Trophoblast cell (in vitro differentiated cells and primary cell): ENCODE measurements around the gene CSF2.

Experiments
- DNase-seq, 2 donors: peaks; one replicate each; pipeline ENCODE4 v3.0.0-alpha.2; 2016
- H2AFZ ChIP-seq: 2 replicates; pipeline ENCODE4 v1.6.1; 2013; ENCODE audit warnings: low read length, moderate library complexity, mild to moderate bottlenecking; ENCODE audit not compliant: insufficient read depth, poor library complexity
- H2AK5ac ChIP-seq: 2 replicates; pipeline ENCODE4 v1.6.1; 2013; ENCODE audit warnings: mild to moderate bottlenecking, low read length
- H2BK120ac ChIP-seq: 2 replicates; pipeline ENCODE4 v1.6.1; 2013; ENCODE audit warnings: low read length, mild to moderate bottlenecking, moderate library complexity; ENCODE audit not compliant: insufficient read depth, poor library complexity
- H2BK12ac ChIP-seq: 2 replicates; pipeline ENCODE4 v1.6.1; 2013; ENCODE audit warnings: mild to moderate bottlenecking, low read length, moderate library complexity
- H2BK5ac ChIP-seq: 2 replicates; pipeline ENCODE4 v1.6.1; 2013; ENCODE audit warnings: low read length, low read depth, moderate library complexity, mild to moderate bottlenecking; ENCODE audit not compliant: poor library complexity
- H3K14ac ChIP-seq: 2 replicates; pipeline ENCODE4 v1.6.1; 2013; ENCODE audit warnings: mild to moderate bottlenecking, low read length
- H3K18ac ChIP-seq: 2 replicates; pipeline ENCODE4 v1.6.1; 2013; ENCODE audit warnings: mild to moderate bottlenecking, low read length
- H3K23ac ChIP-seq: 2 replicates; pipeline ENCODE4 v1.6.1; 2013; ENCODE audit warnings: low read length
- H3K27ac ChIP-seq: 2 replicates; pipeline ENCODE4 v1.5.1; 2013; ENCODE audit warnings: low read depth, mild to moderate bottlenecking, inconsistent platforms, low read length, moderate library complexity
- H3K27me3 ChIP-seq: 2 replicates; pipeline ENCODE4 v1.6.1; 2013; ENCODE audit warnings: inconsistent platforms, mild to moderate bottlenecking, low read length, moderate library complexity; ENCODE audit not compliant: insufficient read depth
- H3K36me3 ChIP-seq, 2 experiments: 1 replicate in 1 of 2; 2 replicates in 1 of 2; pipeline ENCODE4 v1.6.1; 2013; ENCODE audit warnings: low read length in 2 of 2, mild to moderate bottlenecking in 2 of 2, moderate library complexity in 1 of 2; ENCODE audit not compliant: insufficient read depth in 2 of 2, control insufficient read depth in 1 of 2
- H3K4ac ChIP-seq: 2 replicates; pipeline ENCODE4 v1.6.1; 2013; ENCODE audit warnings: low read depth, mild to moderate bottlenecking, low read length, moderate library complexity
- H3K4me1 ChIP-seq, 2 experiments: 1 replicate in 1 of 2; 2 replicates in 1 of 2; pipeline ENCODE4 v1.6.1; 2013; ENCODE audit warnings: low read length in 2 of 2, mild to moderate bottlenecking in 2 of 2, moderate library complexity in 1 of 2; ENCODE audit not compliant: insufficient read depth in 2 of 2, control insufficient read depth in 1 of 2
- H3K4me2 ChIP-seq: 2 replicates; pipeline ENCODE4 v1.6.1; 2013; ENCODE audit warnings: inconsistent platforms, mild to moderate bottlenecking, low read length, moderate library complexity
- H3K4me3 ChIP-seq: 2 replicates; pipeline ENCODE4 v1.5.1; 2013; ENCODE audit warnings: mild to moderate bottlenecking, low read depth, low read length, inconsistent platforms
- H3K79me1 ChIP-seq: one replicate; pipeline ENCODE4 v1.6.1; 2013; ENCODE audit warnings: low read length
- H3K79me2 ChIP-seq: 2 replicates; pipeline ENCODE4 v1.6.1; 2013; ENCODE audit warnings: low read length, mild to moderate bottlenecking; ENCODE audit not compliant: control insufficient read depth, insufficient read depth, poor library complexity
- H3K9ac ChIP-seq: 2 replicates; pipeline ENCODE4 v1.6.1; 2013; ENCODE audit warnings: mild to moderate bottlenecking, low read length
- H3K9me3 ChIP-seq: 2 replicates; pipeline ENCODE4 v1.6.1; 2013; ENCODE audit warnings: low read depth, mild to moderate bottlenecking, control low read depth, inconsistent platforms, low read length; ENCODE audit not compliant: insufficient read depth
- H4K12ac ChIP-seq: 2 replicates; pipeline ENCODE4 v1.6.1; 2013; ENCODE audit warnings: low read depth, mild to moderate bottlenecking, low read length, moderate library complexity
- H4K8ac ChIP-seq: 2 replicates; pipeline ENCODE4 v1.6.1; 2013; ENCODE audit warnings: low read depth, mild to moderate bottlenecking, low read length, moderate library complexity
- H4K91ac ChIP-seq: one replicate; pipeline ENCODE4 v1.6.1; 2013; ENCODE audit warnings: low read depth, mild to moderate bottlenecking, low read length, moderate library complexity
- WGBS: extraction: QIAGEN DNeasy Blood & Tissue Kit; methylation state at CpG from one replicate; pipeline ENCODE4 v1.1.7; 2013; ENCODE audit warnings: missing lambda C conversion rate; ENCODE audit not compliant: insufficient read length, insufficient coverage; ENCODE audit errors: extremely low coverage; 5-methylcytosine and 5-hydroxymethylcytosine counted together

The CSF2 gene

GRCh38 chr5:132050661-132051552 is 22.7 kb upstream of the CSF2 start:
- Histone ChIP-seq H2BK5ac (no peak overlapping the region), H3K4me1 (no peaks in the 10 kb centered on the region), H3K18ac (no peak overlapping the region), H3K4me3 (no peak overlapping the region), H3K27ac (no peak overlapping the region), H2AK5ac (no peak overlapping the region), H3K9me3 (no peaks in the 10 kb centered on the region), H2AFZ (no peak overlapping the region), H3K27me3 (no peaks in the 10 kb centered on the region), H4K12ac (no peak overlapping the region), H2BK12ac (no peak overlapping the region), H4K8ac (no peak overlapping the region), H3K23ac (no peak overlapping the region), H3K4me2 (no peak overlapping the region), H3K9ac (no peak overlapping the region), H4K91ac (no peak overlapping the region), H3K36me3 (no peaks in the 10 kb centered on the region), H3K4ac (no peak overlapping the region), H2BK120ac (no peak overlapping the region), H3K79me2 (no peaks in the 10 kb centered on the region), H3K14ac (no peak overlapping the region), H3K79me1 (no peaks in the 10 kb centered on the region)
- no peak for DNase-seq
- WGBS: no CpG with 5 or more reads among the region's 9 CpGs

DNA sequence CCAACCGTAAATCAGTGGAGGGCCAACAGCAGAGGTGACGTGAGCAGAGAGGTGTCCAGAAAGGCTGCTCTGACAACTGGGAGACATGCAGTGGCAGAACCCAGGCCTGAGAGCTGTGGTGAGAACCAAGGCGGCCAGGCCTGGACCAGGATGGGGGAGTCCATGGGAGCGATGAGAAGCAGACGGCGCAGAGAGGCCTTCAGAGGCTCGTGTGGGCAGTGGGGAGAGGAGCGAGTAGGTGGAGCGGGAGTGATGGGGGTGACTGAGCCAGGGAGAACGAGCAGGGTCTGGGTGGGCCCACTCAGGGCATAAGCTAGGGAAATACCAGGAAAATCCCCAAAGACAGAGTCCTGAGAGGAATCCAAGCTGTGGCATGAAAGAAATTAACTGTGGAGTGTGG is 21.1 kb upstream of the CSF2 start:
- Histone ChIP-seq H2BK120ac (no peak overlapping the region), H3K18ac (no peak overlapping the region), H3K14ac (no peak overlapping the region), H2BK12ac (no peak overlapping the region), H3K79me2 (no peaks in the 10 kb centered on the region), H3K9ac (no peak overlapping the region), H2BK5ac (no peak overlapping the region), H3K23ac (no peak overlapping the region), H2AK5ac (no peak overlapping the region), H3K79me1 (no peaks in the 10 kb centered on the region), H3K27me3 (no peaks in the 10 kb centered on the region), H4K8ac (no peak overlapping the region), H3K4me1 (no peaks in the 10 kb centered on the region), H3K27ac (no peak overlapping the region), H4K91ac (no peak overlapping the region), H3K36me3 (no peaks in the 10 kb centered on the region), H3K4me3 (no peak overlapping the region), H4K12ac (no peak overlapping the region), H3K4me2 (no peak overlapping the region), H2AFZ (no peak overlapping the region), H3K4ac (no peak overlapping the region), H3K9me3 (no peaks in the 10 kb centered on the region)
- WGBS: no CpG with 5 or more reads among the region's 10 CpGs
- no peak for DNase-seq

DNA sequence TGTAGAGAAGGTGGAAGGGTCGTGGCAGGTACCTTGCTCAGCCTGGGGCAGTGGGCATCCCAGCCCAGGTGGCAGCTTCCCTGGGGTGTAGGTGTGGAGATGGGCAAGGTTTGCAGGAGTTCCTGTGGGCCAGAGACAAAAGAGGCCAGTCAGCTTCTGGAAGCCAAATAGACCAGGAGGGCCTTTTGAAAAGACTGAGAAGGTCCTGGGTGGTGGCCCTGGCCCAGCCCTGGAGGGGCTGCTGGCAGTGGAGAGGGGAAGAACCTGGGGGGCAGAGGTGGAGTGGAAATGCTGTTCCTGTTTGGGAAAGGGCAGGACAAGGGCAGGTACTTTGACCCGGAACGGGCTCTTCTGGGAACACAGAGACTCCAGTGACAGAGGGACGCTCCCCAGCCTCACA is 20.1 kb upstream of the CSF2 start:
- no peaks in the 10 kb centered on the region for H3K79me2 ChIP-seq
- no peak for DNase-seq
- H3K79me1 ChIP-seq: no peaks in the 10 kb centered on the region
- no peak overlapping the region for H4K12ac ChIP-seq
- no peak overlapping the region for H2BK120ac ChIP-seq
- no peaks in the 10 kb centered on the region for H3K9me3 ChIP-seq
- H3K4me3 ChIP-seq: no peak overlapping the region
- H3K36me3 ChIP-seq: no peaks in the 10 kb centered on the region
- no peak overlapping the region for H3K18ac ChIP-seq
- H3K27ac ChIP-seq: no peak overlapping the region
- H2AK5ac ChIP-seq: no peak overlapping the region
- H2BK12ac ChIP-seq: no peak overlapping the region
- H3K4me2 ChIP-seq: no peak overlapping the region
- no peak overlapping the region for H3K14ac ChIP-seq
- H2BK5ac ChIP-seq: no peak overlapping the region
- no peak overlapping the region for H3K23ac ChIP-seq
- H4K8ac ChIP-seq: no peak overlapping the region
- no peaks in the 10 kb centered on the region for H3K4me1 ChIP-seq
- H3K27me3 ChIP-seq: no peaks in the 10 kb centered on the region
- H2AFZ ChIP-seq: no peak overlapping the region
- WGBS: no CpG with 5 or more reads among the region's 4 CpGs
- no peak overlapping the region for H4K91ac ChIP-seq
- no peak overlapping the region for H3K9ac ChIP-seq
- H3K4ac ChIP-seq: no peak overlapping the region

GRCh38 chr5:132054031-132054696 is 19.4 kb upstream of the CSF2 start:
- Histone ChIP-seq H3K4me1 (no peaks in the 10 kb centered on the region), H3K27me3 (no peaks in the 10 kb centered on the region), H3K9ac (no peak overlapping the region), H3K79me2 (no peaks in the 10 kb centered on the region), H2BK12ac (no peak overlapping the region), H3K36me3 (no peaks in the 10 kb centered on the region), H4K12ac (no peak overlapping the region), H3K4me3 (no peak overlapping the region), H2BK5ac (no peak overlapping the region), H2BK120ac (no peak overlapping the region), H2AFZ (no peak overlapping the region), H3K23ac (no peak overlapping the region), H4K91ac (no peak overlapping the region), H3K9me3 (no peaks in the 10 kb centered on the region), H3K18ac (no peak overlapping the region), H3K79me1 (no peaks in the 10 kb centered on the region), H3K4ac (no peak overlapping the region), H3K27ac (no peak overlapping the region), H3K14ac (no peak overlapping the region), H2AK5ac (no peak overlapping the region), H3K4me2 (no peak overlapping the region), H4K8ac (no peak overlapping the region)
- no peak for DNase-seq
- WGBS: no CpG with 5 or more reads among the region's 10 CpGs
